Astrocyte (in vitro differentiated cells and primary cell): Measurements from ENCODE around the gene CREB5. TPM values are rescaled to one million over a fixed set of nuclear protein-coding genes. Genes with fewer than 3 reads are reported as not detected.

ENCODE experiments used
- DNase-seq: peaks from one replicate; pipeline ENCODE4 v3.0.0-alpha.2; 2010; ENCODE audit warnings: low read depth
- FAIRE-seq: peaks from 2 replicates; lab custom pipeline; 2011; peaks lifted over from hg19 to GRCh38; lab: Jason Lieb, UNC
- H2AFZ ChIP-seq: 2 replicates; pipeline ENCODE4 v1.6.0; 2012; ENCODE audit warnings: low read depth, low read length, inconsistent platforms
- H3K27ac ChIP-seq: 2 replicates; pipeline ENCODE4 v1.5.1; 2011; ENCODE audit warnings: low read depth, low read length, inconsistent platforms
- H3K27me3 ChIP-seq: 2 replicates; pipeline ENCODE4 v1.6.0; 2011; ENCODE audit warnings: low read length, inconsistent platforms; ENCODE audit not compliant: insufficient read depth
- H3K36me3 ChIP-seq: 2 replicates; pipeline ENCODE4 v1.5.1; 2011; ENCODE audit warnings: low read length, inconsistent platforms; ENCODE audit not compliant: insufficient read depth
- H3K4me1 ChIP-seq: 2 replicates; pipeline ENCODE4 v1.5.1; 2011; ENCODE audit warnings: low read length, inconsistent platforms; ENCODE audit not compliant: insufficient read depth
- H3K4me2 ChIP-seq: 2 replicates; pipeline ENCODE4 v1.6.0; 2012; ENCODE audit warnings: low read length, inconsistent platforms
- H3K4me3 ChIP-seq: 2 replicates; pipeline ENCODE4 v1.5.1; 2011; ENCODE audit warnings: low read depth, mild to moderate bottlenecking, low read length, inconsistent platforms; ENCODE audit not compliant: insufficient read depth
- H3K79me2 ChIP-seq: 2 replicates; pipeline ENCODE4 v1.6.0; 2012; ENCODE audit warnings: mild to moderate bottlenecking, low read length, inconsistent platforms; ENCODE audit not compliant: insufficient read depth
- H3K9ac ChIP-seq: 2 replicates; pipeline ENCODE4 v1.6.0; 2012; ENCODE audit warnings: mild to moderate bottlenecking, low read length, inconsistent platforms
- H3K9me3 ChIP-seq: 2 replicates; pipeline ENCODE4 v1.5.1; 2012; ENCODE audit warnings: low read depth, mild to moderate bottlenecking, low read length, inconsistent platforms; ENCODE audit not compliant: insufficient read depth
- H4K20me1 ChIP-seq: 2 replicates; pipeline ENCODE4 v1.6.0; 2012; ENCODE audit warnings: low read length, inconsistent platforms; ENCODE audit not compliant: insufficient read depth
- H3K27ac Mint-ChIP-seq: one replicate; pipeline ENCODE4 v1.8.0; 2021; ENCODE audit warnings: mild to moderate bottlenecking, mixed read lengths; ENCODE audit not compliant: unreplicated experiment
- H3K27me3 Mint-ChIP-seq: one replicate; pipeline ENCODE4 v1.8.0; 2021; ENCODE audit warnings: low read depth, mixed read lengths; ENCODE audit not compliant: unreplicated experiment
- H3K36me3 Mint-ChIP-seq: one replicate; pipeline ENCODE4 v1.8.0; 2021; ENCODE audit warnings: low read depth, mixed read lengths; ENCODE audit not compliant: unreplicated experiment
- H3K4me1 Mint-ChIP-seq: one replicate; pipeline ENCODE4 v1.8.0; 2021; ENCODE audit warnings: low read depth, mixed read lengths; ENCODE audit not compliant: unreplicated experiment
- H3K4me3 Mint-ChIP-seq: one replicate; pipeline ENCODE4 v1.8.0; 2021; ENCODE audit warnings: mild to moderate bottlenecking, moderate library complexity, mixed read lengths; ENCODE audit not compliant: unreplicated experiment
- H3K9me3 Mint-ChIP-seq: one replicate; pipeline ENCODE4 v1.8.0; 2021; ENCODE audit warnings: mild to moderate bottlenecking, mixed read lengths; ENCODE audit not compliant: unreplicated experiment
- EZH2 ChIP-seq: IDR thresholded peaks from 2 replicates; pipeline ENCODE4 v1.6.1; 2012; ENCODE audit warnings: mild to moderate bottlenecking, low read length, inconsistent platforms; ENCODE audit not compliant: insufficient read depth
- total RNA-seq: library from RNA; stranded (reverse); gene quantifications from 2 replicates; pipeline ENCODE4 v1.2.1, GENCODE V29; 2021
- TF ChIP-seq, protein P1 (sequence below): IDR thresholded peaks from 2 replicates; pipeline ENCODE4 v1.5.1; 2011; ENCODE audit warnings: low read depth, mild to moderate bottlenecking, inconsistent platforms, low read length, moderate library complexity; ENCODE audit not compliant: insufficient read depth

CREB5 gene
- total RNA-seq, 1 donor from 2014 or later: 25.4 TPM

DNA sequence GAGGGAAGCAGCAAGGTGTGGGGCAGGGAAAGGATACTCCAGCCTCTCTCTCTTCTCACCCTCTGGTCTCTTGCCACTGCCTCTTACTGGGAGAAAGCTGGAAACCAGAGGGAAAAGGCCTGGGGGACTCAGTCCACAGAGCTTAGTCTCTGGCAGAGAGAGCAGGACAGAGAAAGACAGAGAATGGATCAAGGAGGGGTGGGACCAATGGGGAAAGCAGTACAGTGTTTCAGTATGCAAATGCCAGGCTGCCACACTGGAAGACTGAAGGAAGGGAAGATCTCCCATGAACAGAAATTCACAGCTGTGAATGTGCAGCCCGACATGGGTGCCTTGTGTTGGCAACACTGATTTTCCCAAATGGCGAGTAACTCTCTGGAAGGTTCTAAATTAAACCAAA is 40.4 kb downstream of the CREB5 start:
- H3K27ac Mint-ChIP-seq: no peak overlapping the region
- Histone ChIP-seq H3K36me3 (no peaks in the 10 kb centered on the region), H3K4me1 (no peaks in the 10 kb centered on the region), H3K4me2 (no peak overlapping the region), H4K20me1 (peaks cover 4% of the 10 kb centered on the region), H2AFZ (no peak overlapping the region), H3K27ac (no peak overlapping the region), H3K9ac (no peak overlapping the region), H3K4me3 (no peak overlapping the region), H3K9me3 (no peaks in the 10 kb centered on the region), H3K79me2 (no peaks in the 10 kb centered on the region), H3K27me3 (peaks cover 10% of the 10 kb centered on the region)
- H3K9me3 Mint-ChIP-seq: no peaks in the 10 kb centered on the region
- no peak for FAIRE-seq
- H3K4me1 Mint-ChIP-seq: peaks cover 4% of the 10 kb centered on the region
- no peaks in the 10 kb centered on the region for H3K27me3 Mint-ChIP-seq
- DNase-seq: no peak
- peaks cover 3% of the 10 kb centered on the region for H3K36me3 Mint-ChIP-seq
- peak overlapping the region; percentile 20 for H3K4me3 Mint-ChIP-seq
- TF ChIP-seq, protein P1, sequence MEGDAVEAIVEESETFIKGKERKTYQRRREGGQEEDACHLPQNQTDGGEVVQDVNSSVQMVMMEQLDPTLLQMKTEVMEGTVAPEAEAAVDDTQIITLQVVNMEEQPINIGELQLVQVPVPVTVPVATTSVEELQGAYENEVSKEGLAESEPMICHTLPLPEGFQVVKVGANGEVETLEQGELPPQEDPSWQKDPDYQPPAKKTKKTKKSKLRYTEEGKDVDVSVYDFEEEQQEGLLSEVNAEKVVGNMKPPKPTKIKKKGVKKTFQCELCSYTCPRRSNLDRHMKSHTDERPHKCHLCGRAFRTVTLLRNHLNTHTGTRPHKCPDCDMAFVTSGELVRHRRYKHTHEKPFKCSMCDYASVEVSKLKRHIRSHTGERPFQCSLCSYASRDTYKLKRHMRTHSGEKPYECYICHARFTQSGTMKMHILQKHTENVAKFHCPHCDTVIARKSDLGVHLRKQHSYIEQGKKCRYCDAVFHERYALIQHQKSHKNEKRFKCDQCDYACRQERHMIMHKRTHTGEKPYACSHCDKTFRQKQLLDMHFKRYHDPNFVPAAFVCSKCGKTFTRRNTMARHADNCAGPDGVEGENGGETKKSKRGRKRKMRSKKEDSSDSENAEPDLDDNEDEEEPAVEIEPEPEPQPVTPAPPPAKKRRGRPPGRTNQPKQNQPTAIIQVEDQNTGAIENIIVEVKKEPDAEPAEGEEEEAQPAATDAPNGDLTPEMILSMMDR: no peak
- no peak for TF ChIP-seq EZH2

DNA sequence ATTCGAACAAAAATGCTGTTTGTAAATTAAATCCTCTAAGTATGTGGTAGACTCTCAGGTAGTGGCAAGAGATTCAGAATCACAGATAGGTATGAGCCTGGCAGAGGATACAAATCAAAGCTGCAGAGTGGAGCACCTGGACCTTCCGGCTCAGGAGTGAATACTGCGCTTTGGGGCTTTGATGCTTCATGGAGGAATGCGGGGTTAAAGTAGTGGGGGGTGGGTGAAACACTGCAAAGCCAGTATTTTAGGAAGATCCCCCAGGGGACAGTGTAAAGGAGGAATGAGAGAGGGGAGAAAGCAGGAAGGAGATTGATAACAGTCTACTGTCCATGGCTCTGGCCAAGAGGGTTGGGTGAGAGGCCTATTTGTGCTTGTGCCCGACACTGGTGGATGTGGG is 43.2 kb downstream of the CREB5 start:
- H3K79me2 ChIP-seq: no peaks in the 10 kb centered on the region
- H3K4me3 ChIP-seq: no peak overlapping the region
- Mint-ChIP-seq H3K4me1 (peaks cover 4% of the 10 kb centered on the region), H3K9me3 (no peaks in the 10 kb centered on the region), H3K36me3 (peaks cover 5% of the 10 kb centered on the region), H3K27ac (no peak overlapping the region), H3K27me3 (no peaks in the 10 kb centered on the region), H3K4me3 (no peak overlapping the region)
- no peak for FAIRE-seq
- no peaks in the 10 kb centered on the region for H3K9me3 ChIP-seq
- no peak overlapping the region for H3K4me2 ChIP-seq
- H3K36me3 ChIP-seq: no peaks in the 10 kb centered on the region
- peaks cover 3% of the 10 kb centered on the region for H3K27me3 ChIP-seq
- no peak overlapping the region for H3K9ac ChIP-seq
- no peak overlapping the region for H2AFZ ChIP-seq
- no peak for DNase-seq
- no peaks in the 10 kb centered on the region for H3K4me1 ChIP-seq
- H4K20me1 ChIP-seq: peaks cover 4% of the 10 kb centered on the region
- no peak overlapping the region for H3K27ac ChIP-seq
- TF ChIP-seq, protein P1: no peak
- no peak for TF ChIP-seq EZH2

DNA sequence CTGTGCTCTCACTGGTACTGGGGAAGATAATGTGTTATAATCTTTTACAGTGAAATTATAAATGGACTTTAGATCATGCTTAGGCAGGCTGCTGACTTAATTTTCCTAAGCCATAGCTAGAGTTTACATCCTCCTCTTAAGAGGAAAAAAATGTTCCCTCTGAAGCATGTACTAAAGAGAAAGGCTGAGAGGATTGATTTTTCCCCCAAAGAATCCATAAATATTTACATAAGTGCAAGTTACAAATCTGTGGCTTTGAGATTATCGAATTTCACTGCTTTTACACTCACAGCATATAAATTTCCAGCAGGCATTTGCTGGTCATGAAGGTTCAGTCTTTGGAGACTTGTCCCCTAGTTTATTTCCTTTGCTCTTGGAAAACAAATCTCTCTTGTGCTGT is 43.7 kb downstream of the CREB5 start:
- no peaks in the 10 kb centered on the region for H3K27me3 Mint-ChIP-seq
- no peaks in the 10 kb centered on the region for H3K9me3 ChIP-seq
- no peaks in the 10 kb centered on the region for H3K79me2 ChIP-seq
- H3K4me3 ChIP-seq: no peak overlapping the region
- no peak overlapping the region for H3K9ac ChIP-seq
- H3K27me3 ChIP-seq: peaks cover 3% of the 10 kb centered on the region
- no peak for DNase-seq
- H4K20me1 ChIP-seq: peaks cover 4% of the 10 kb centered on the region
- no peak overlapping the region for H3K27ac ChIP-seq
- no peaks in the 10 kb centered on the region for H3K9me3 Mint-ChIP-seq
- H3K4me1 Mint-ChIP-seq: peaks cover 4% of the 10 kb centered on the region
- no peaks in the 10 kb centered on the region for H3K4me1 ChIP-seq
- no peak for FAIRE-seq
- H3K4me2 ChIP-seq: no peak overlapping the region
- H3K36me3 ChIP-seq: no peaks in the 10 kb centered on the region
- H2AFZ ChIP-seq: no peak overlapping the region
- H3K36me3 Mint-ChIP-seq: peaks cover 5% of the 10 kb centered on the region
- no peak overlapping the region for H3K27ac Mint-ChIP-seq
- TF ChIP-seq, protein P1: no peak
- no peak for TF ChIP-seq EZH2
- no peak overlapping the region for H3K4me3 Mint-ChIP-seq
